Measurements from ENCODE around the gene HAUS3. TPM values are rescaled to one million over a fixed set of nuclear protein-coding genes. Genes with fewer than 3 reads are reported as not detected.

The HAUS3 gene
- total RNA-seq, 1 experiment from 2014 or later: 11.9 TPM

DNA sequence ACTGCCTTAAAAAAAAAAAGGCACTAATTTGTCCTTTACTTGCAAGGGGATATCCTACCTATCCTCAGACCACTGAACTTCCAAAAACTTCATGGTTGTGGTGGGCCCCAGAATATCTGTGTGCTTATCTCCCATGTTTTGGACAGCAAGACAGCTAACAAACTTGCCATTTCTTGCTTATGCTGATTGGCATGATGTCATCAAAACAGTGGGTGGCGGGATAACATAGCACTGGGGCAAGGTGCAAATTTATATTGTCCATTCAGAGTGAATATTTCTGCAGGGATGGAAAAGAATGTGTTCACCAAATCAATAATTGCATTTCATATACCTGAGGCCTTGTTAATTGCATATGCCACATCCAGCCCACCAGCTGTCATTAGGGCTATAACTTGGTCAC, 23.5 kb downstream of the HAUS3 start:
- H3K4me1 Mint-ChIP-seq: peaks cover 52% of the 10 kb centered on the region
- H3K27me3 Mint-ChIP-seq (ENCODE audit: low read depth): peaks cover 84% of the 10 kb centered on the region
- no peak overlapping the region for H3K4me3 Mint-ChIP-seq
- CTCF ChIA-PET: interaction anchor here (0.7 to 5.8 kb wide), 3 partner anchors 81 to 224 kb away, joined by 3 to 44 read pairs (median 5); no protein-coding TSS in a partner anchor
- H3K27ac Mint-ChIP-seq: no peak overlapping the region
- H3K36me3 Mint-ChIP-seq: no peaks in the 10 kb centered on the region; the same call in 1 of the 2 replicates
- DNase-seq (ENCODE audit: low spot score) (no peak), ATAC-seq (no peak)
- TF ChIP-seq, protein P1, sequence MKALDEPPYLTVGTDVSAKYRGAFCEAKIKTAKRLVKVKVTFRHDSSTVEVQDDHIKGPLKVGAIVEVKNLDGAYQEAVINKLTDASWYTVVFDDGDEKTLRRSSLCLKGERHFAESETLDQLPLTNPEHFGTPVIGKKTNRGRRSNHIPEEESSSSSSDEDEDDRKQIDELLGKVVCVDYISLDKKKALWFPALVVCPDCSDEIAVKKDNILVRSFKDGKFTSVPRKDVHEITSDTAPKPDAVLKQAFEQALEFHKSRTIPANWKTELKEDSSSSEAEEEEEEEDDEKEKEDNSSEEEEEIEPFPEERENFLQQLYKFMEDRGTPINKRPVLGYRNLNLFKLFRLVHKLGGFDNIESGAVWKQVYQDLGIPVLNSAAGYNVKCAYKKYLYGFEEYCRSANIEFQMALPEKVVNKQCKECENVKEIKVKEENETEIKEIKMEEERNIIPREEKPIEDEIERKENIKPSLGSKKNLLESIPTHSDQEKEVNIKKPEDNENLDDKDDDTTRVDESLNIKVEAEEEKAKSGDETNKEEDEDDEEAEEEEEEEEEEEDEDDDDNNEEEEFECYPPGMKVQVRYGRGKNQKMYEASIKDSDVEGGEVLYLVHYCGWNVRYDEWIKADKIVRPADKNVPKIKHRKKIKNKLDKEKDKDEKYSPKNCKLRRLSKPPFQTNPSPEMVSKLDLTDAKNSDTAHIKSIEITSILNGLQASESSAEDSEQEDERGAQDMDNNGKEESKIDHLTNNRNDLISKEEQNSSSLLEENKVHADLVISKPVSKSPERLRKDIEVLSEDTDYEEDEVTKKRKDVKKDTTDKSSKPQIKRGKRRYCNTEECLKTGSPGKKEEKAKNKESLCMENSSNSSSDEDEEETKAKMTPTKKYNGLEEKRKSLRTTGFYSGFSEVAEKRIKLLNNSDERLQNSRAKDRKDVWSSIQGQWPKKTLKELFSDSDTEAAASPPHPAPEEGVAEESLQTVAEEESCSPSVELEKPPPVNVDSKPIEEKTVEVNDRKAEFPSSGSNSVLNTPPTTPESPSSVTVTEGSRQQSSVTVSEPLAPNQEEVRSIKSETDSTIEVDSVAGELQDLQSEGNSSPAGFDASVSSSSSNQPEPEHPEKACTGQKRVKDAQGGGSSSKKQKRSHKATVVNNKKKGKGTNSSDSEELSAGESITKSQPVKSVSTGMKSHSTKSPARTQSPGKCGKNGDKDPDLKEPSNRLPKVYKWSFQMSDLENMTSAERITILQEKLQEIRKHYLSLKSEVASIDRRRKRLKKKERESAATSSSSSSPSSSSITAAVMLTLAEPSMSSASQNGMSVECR (CRISPR knock-in tag; IDR thresholded peaks at IDR 0.05; ENCODE audit: borderline replicate concordance): no peak
- no peak for TF ChIP-seq SMAD3 (CRISPR knock-in tag; IDR thresholded peaks at IDR 0.05; ENCODE audit: borderline replicate concordance)
- TF ChIP-seq JAZF1 (CRISPR knock-in tag; IDR thresholded peaks at IDR 0.05): no peak
- no peak for TF ChIP-seq RELA (CRISPR knock-in tag; IDR thresholded peaks at IDR 0.05; ENCODE audit: borderline replicate concordance)
- TF ChIP-seq, protein P2, sequence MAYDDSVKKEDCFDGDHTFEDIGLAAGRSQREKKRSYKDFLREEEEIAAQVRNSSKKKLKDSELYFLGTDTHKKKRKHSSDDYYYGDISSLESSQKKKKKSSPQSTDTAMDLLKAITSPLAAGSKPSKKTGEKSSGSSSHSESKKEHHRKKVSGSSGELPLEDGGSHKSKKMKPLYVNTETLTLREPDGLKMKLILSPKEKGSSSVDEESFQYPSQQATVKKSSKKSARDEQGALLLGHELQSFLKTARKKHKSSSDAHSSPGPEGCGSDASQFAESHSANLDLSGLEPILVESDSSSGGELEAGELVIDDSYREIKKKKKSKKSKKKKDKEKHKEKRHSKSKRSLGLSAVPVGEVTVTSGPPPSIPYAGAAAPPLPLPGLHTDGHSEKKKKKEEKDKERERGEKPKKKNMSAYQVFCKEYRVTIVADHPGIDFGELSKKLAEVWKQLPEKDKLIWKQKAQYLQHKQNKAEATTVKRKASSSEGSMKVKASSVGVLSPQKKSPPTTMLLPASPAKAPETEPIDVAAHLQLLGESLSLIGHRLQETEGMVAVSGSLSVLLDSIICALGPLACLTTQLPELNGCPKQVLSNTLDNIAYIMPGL (CRISPR knock-in tag; IDR thresholded peaks at IDR 0.05): no peak
- TF ChIP-seq PRRX2 (CRISPR knock-in tag; IDR thresholded peaks at IDR 0.05): no peak
- no peak for TF ChIP-seq ZBTB21 (CRISPR knock-in tag; IDR thresholded peaks at IDR 0.05; ENCODE audit: borderline replicate concordance)
- TF ChIP-seq, protein P3, sequence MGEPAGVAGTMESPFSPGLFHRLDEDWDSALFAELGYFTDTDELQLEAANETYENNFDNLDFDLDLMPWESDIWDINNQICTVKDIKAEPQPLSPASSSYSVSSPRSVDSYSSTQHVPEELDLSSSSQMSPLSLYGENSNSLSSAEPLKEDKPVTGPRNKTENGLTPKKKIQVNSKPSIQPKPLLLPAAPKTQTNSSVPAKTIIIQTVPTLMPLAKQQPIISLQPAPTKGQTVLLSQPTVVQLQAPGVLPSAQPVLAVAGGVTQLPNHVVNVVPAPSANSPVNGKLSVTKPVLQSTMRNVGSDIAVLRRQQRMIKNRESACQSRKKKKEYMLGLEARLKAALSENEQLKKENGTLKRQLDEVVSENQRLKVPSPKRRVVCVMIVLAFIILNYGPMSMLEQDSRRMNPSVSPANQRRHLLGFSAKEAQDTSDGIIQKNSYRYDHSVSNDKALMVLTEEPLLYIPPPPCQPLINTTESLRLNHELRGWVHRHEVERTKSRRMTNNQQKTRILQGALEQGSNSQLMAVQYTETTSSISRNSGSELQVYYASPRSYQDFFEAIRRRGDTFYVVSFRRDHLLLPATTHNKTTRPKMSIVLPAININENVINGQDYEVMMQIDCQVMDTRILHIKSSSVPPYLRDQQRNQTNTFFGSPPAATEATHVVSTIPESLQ (CRISPR knock-in tag; IDR thresholded peaks at IDR 0.05): no peak
- TF ChIP-seq, protein P4, sequence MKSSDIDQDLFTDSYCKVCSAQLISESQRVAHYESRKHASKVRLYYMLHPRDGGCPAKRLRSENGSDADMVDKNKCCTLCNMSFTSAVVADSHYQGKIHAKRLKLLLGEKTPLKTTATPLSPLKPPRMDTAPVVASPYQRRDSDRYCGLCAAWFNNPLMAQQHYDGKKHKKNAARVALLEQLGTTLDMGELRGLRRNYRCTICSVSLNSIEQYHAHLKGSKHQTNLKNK (CRISPR knock-in tag; IDR thresholded peaks at IDR 0.05): no peak
- TF ChIP-seq, protein P5, sequence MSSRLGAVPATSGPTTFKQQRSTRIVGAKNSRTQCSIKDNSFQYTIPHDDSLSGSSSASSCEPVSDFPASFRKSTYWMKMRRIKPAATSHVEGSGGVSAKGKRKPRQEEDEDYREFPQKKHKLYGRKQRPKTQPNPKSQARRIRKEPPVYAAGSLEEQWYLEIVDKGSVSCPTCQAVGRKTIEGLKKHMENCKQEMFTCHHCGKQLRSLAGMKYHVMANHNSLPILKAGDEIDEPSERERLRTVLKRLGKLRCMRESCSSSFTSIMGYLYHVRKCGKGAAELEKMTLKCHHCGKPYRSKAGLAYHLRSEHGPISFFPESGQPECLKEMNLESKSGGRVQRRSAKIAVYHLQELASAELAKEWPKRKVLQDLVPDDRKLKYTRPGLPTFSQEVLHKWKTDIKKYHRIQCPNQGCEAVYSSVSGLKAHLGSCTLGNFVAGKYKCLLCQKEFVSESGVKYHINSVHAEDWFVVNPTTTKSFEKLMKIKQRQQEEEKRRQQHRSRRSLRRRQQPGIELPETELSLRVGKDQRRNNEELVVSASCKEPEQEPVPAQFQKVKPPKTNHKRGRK (CRISPR knock-in tag; IDR thresholded peaks at IDR 0.05; ENCODE audit: borderline replicate concordance): no peak
- TF ChIP-seq TP53 (CRISPR knock-in tag; IDR thresholded peaks at IDR 0.05): no peak
- TF ChIP-seq, protein P6, sequence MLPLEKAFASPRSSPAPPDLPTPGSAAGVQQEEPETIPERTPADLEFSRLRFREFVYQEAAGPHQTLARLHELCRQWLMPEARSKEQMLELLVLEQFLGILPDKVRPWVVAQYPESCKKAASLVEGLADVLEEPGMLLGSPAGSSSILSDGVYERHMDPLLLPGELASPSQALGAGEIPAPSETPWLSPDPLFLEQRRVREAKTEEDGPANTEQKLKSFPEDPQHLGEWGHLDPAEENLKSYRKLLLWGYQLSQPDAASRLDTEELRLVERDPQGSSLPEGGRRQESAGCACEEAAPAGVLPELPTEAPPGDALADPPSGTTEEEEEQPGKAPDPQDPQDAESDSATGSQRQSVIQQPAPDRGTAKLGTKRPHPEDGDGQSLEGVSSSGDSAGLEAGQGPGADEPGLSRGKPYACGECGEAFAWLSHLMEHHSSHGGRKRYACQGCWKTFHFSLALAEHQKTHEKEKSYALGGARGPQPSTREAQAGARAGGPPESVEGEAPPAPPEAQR (CRISPR knock-in tag; IDR thresholded peaks at IDR 0.05): no peak
- TF ChIP-seq, protein P7, sequence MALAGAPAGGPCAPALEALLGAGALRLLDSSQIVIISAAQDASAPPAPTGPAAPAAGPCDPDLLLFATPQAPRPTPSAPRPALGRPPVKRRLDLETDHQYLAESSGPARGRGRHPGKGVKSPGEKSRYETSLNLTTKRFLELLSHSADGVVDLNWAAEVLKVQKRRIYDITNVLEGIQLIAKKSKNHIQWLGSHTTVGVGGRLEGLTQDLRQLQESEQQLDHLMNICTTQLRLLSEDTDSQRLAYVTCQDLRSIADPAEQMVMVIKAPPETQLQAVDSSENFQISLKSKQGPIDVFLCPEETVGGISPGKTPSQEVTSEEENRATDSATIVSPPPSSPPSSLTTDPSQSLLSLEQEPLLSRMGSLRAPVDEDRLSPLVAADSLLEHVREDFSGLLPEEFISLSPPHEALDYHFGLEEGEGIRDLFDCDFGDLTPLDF (CRISPR knock-in tag; IDR thresholded peaks at IDR 0.05): no peak
- TF ChIP-seq, protein P8, sequence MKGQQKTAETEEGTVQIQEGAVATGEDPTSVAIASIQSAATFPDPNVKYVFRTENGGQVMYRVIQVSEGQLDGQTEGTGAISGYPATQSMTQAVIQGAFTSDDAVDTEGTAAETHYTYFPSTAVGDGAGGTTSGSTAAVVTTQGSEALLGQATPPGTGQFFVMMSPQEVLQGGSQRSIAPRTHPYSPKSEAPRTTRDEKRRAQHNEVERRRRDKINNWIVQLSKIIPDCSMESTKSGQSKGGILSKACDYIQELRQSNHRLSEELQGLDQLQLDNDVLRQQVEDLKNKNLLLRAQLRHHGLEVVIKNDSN (CRISPR knock-in tag; IDR thresholded peaks at IDR 0.05): no peak
- TF ChIP-seq, protein P9, sequence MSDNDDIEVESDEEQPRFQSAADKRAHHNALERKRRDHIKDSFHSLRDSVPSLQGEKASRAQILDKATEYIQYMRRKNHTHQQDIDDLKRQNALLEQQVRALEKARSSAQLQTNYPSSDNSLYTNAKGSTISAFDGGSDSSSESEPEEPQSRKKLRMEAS (CRISPR knock-in tag; IDR thresholded peaks at IDR 0.05): no peak
- TF ChIP-seq TEAD4 (CRISPR knock-in tag; IDR thresholded peaks at IDR 0.05): no peak
- no peak for TF ChIP-seq KAT7 (CRISPR knock-in tag; IDR thresholded peaks at IDR 0.05; ENCODE audit: borderline replicate concordance)
- no peak for TF ChIP-seq ATF1 (CRISPR knock-in tag; IDR thresholded peaks at IDR 0.05)
- POLR2A ChIA-PET: no interaction called here
- no peaks in the 10 kb centered on the region for H3K9me3 Mint-ChIP-seq

Data from WTC11 (cell line).